Left lobe of liver (tissue), 2 donors: ENCODE data around the gene PRRC2A. TPM values are rescaled to one million over a fixed set of nuclear protein-coding genes. Genes with fewer than 3 reads are reported as not detected.
A peak's percentile ranks its signal among the peaks of the same experiment; 100 is the strongest.
"Not testable (repeated sequence)": the region's sequence is repeated elsewhere in the genome, so short reads cannot be mapped to it uniquely, and the experiment has no call there.

Source experiments
- ATAC-seq: fragments of 200-7000 bp; cut with Tn5 transposase; one replicate; pipeline ENCODE4 v1.9.1; 2020; ENCODE audit warnings: mild to moderate bottlenecking, moderate library complexity
- DNase-seq: peaks from one replicate; pipeline ENCODE4 v3.0.0-alpha.2; 2020; ENCODE audit warnings: low spot score
- total RNA-seq: library from RNA; stranded (reverse); gene quantifications from one replicate; pipeline ENCODE4 v1.2.1, GENCODE V29; 2021
- donor health status: DM: no; HTN: no; CAD: no; lungs with moderate emphysema.
- donor health status: DM: no; HTN: yes; CAD: no.

PRRC2A gene
- total RNA-seq, 1 donor from 2014 or later = 47.3 TPM

- ATAC-seq (no peak), DNase-seq (no peak)
Measured at GRCh38 chr6:31585491-31585890, 35.0 kb upstream of the PRRC2A start.

- DNase-seq (no peak), ATAC-seq (peak; percentile 8)
Measured at GRCh38 chr6:31586008-31586407, 34.5 kb upstream of the PRRC2A start, which contains the start of gene LST1. TSS of gene LST1 (plus strand) at chr6:31586277. CDS start at chr6:31587300, 1,023 bp downstream.

GRCh38 chr6:31586599-31587281, 33.8 kb upstream of the PRRC2A start:
- ATAC-seq = peak; percentile 45
- no peak for DNase-seq

GRCh38 chr6:31587791-31588777, 32.4 kb upstream of the PRRC2A start:
- DNase-seq (no peak), ATAC-seq (no peak)

GRCh38 chr6:31588871-31589650, 31.5 kb upstream of the PRRC2A start:
- no peak for ATAC-seq

GRCh38 chr6:31590691-31591090, 29.8 kb upstream of the PRRC2A start:
- not testable (repeated sequence) for ATAC-seq, DNase-seq

More at GRCh38 chr6:31588871-31589650, 31.5 kb upstream of the PRRC2A start:
- DNase-seq = no peak

- no peak for DNase-seq
- no peak for ATAC-seq
Measured at GRCh38 chr6:31592396-31592771, 28.1 kb upstream of the PRRC2A start.

- peak; percentile 29 for ATAC-seq
Measured at GRCh38 chr6:31597006-31597405, 23.5 kb upstream of the PRRC2A start.

GRCh38 chr6:31607317-31607716, 13.2 kb upstream of the PRRC2A start:
- no peak for ATAC-seq

More at GRCh38 chr6:31597006-31597405, 23.5 kb upstream of the PRRC2A start:
- DNase-seq = no peak

GRCh38 chr6:31609519-31610406, 10.8 kb upstream of the PRRC2A start:
- no peak for DNase-seq
- no peak for ATAC-seq

More at GRCh38 chr6:31607317-31607716, 13.2 kb upstream of the PRRC2A start:
- DNase-seq = no peak

GRCh38 chr6:31610968-31611367, 9.5 kb upstream of the PRRC2A start:
- ATAC-seq (no peak), DNase-seq (no peak)

GRCh38 chr6:31614075-31614619, 6.4 kb upstream of the PRRC2A start:
- peak; percentile 50 for ATAC-seq
- no peak for DNase-seq

GRCh38 chr6:31614684-31615578, 5.6 kb upstream of the PRRC2A start, which contains the start of gene AIF1:
TSS of gene AIF1 (plus strand) at chr6:31615234. CDS start at chr6:31615330, 96 bp downstream.
- ATAC-seq (peak; percentile 75), DNase-seq (no peak)

- ATAC-seq (no peak), DNase-seq (no peak)
Measured at GRCh38 chr6:31615748-31616147, 4.8 kb upstream of the PRRC2A start.

GRCh38 chr6:31617010-31617409, 3.5 kb upstream of the PRRC2A start:
- ATAC-seq = no peak
- DNase-seq = no peak

GRCh38 chr6:31619805-31620585, 520 bp upstream of the PRRC2A start:
- peak; percentile 89 for ATAC-seq
- DNase-seq = peak; percentile 98

GRCh38 chr6:31621320-31621939, 915 bp downstream of the PRRC2A start:
- DNase-seq = no peak
- ATAC-seq = no peak
